Esophagus squamous epithelium (tissue), 5 donors: ENCODE data around the gene ANTKMT. TPM values are rescaled to one million over a fixed set of nuclear protein-coding genes. Genes with fewer than 3 reads are reported as not detected.

ENCODE experiments used
- DNase-seq: peaks from one replicate; lab custom pipeline; 2025; lab: John Stamatoyannopoulos, UW
- H3K27ac ChIP-seq, 4 donors: fragments of 200-600 bp; sonication (generic); one replicate each; pipeline ENCODE4 v1.5.1; 2016 to 2019; ENCODE audit warnings: mild to moderate bottlenecking in 1 of 4
- H3K27me3 ChIP-seq, 4 donors: fragments of 200-600 bp; sonication (generic); 1 replicate in 3 of 4; 2 replicates in 1 of 4; pipeline versions ENCODE4 v1.5.1 to v1.6.0; 2017 to 2021; ENCODE audit warnings: antibody characterized with exemption in 1 of 4
- H3K36me3 ChIP-seq, 3 donors: fragments of 200-600 bp; sonication (generic); one replicate each; pipeline ENCODE4 v1.5.1; 2016 to 2019
- H3K4me1 ChIP-seq, 3 donors: fragments of 200-600 bp; sonication (generic); one replicate each; pipeline ENCODE4 v1.5.1; 2017 to 2019
- H3K4me3 ChIP-seq, 4 donors: fragments of 200-600 bp; sonication (generic); 1 replicate in 3 of 4; 2 replicates in 1 of 4; pipeline ENCODE4 v1.5.1; 2016 to 2019; ENCODE audit warnings: mild to moderate bottlenecking in 2 of 4, moderate library complexity in 1 of 4
- H3K9me3 ChIP-seq, 3 donors: fragments of 200-600 bp; sonication (generic); one replicate each; pipeline ENCODE4 v1.5.1; 2016 to 2019
- POLR2A ChIP-seq, 4 donors: fragments of 450-650 bp; IDR thresholded peaks; one replicate each; pipeline ENCODE4 v1.6.1; 2017; ENCODE audit warnings: antibody characterized with exemption in 4 of 4, mild to moderate bottlenecking in 4 of 4, moderate library complexity in 3 of 4
- WGBS, 2 donors: methylation state at CpG; one replicate each; pipeline ENCODE4 v1.1.5; 2018; 5-methylcytosine and 5-hydroxymethylcytosine counted together
- intact Hi-C: fragments of 100-400 bp; cut with DNase I; formaldehyde crosslinking; loops from one replicate; pipeline ENCODE4 v1.15.0; 2022
- total RNA-seq, 4 donors: library from RNA; depleted of rRNA; stranded (reverse); fragments of >200 nt; gene quantifications; one replicate each; pipeline ENCODE4 v1.1.0, GENCODE V29; 2016
- TF ChIP-seq, protein P1 (sequence below), 6 experiments: fragments of 450-650 bp in 4 of 6; fragments of 200-600 bp in 2 of 6; sonication (generic) in 2 of 6; IDR thresholded peaks; one replicate each; pipeline ENCODE4 v1.5.1; 2016 to 2019; ENCODE audit warnings: antibody characterized with exemption in 6 of 6, mild to moderate bottlenecking in 4 of 6, moderate library complexity in 4 of 6
- donor health status: DM: yes; HTN: yes; CAD: no.

Gene ANTKMT
- total RNA-seq, 4 donors from 2014 or later = 11.6 to 29.1 (median 24.2) TPM

DNA sequence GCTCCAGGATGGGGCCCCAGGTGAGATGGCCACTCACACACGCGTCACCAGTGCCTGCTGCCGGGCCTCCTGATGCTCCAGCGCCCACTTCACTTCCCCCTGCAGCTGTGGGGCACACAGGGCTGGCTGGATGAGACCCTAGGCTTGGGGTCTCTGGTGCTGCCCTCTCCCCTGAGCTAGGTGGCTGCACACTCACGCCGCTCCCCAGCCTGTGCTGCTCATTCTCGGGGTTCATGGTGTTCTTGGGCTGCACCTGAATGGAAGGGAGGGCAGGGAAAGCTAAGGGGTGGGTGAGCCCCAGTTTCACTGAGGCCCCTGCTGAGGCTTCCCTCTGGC lies 4.1 kb downstream of the ANTKMT start:
- WGBS, 2 donors = 64 to 68% methylated on average over 5 to 6 of the region's 7 CpGs
- Histone ChIP-seq H3K27me3 (peaks cover 0 to 49% (median 1%) of the 10 kb centered on the region in 4 donors), H3K4me3 (no peak overlapping the region), H3K27ac (no peak overlapping the region), H3K4me1 (peaks cover 37 to 59% (median 43%) of the 10 kb centered on the region in 3 donors), H3K36me3 (no peaks in the 10 kb centered on the region), H3K9me3 (no peaks in the 10 kb centered on the region)
- TF ChIP-seq, protein P1, sequence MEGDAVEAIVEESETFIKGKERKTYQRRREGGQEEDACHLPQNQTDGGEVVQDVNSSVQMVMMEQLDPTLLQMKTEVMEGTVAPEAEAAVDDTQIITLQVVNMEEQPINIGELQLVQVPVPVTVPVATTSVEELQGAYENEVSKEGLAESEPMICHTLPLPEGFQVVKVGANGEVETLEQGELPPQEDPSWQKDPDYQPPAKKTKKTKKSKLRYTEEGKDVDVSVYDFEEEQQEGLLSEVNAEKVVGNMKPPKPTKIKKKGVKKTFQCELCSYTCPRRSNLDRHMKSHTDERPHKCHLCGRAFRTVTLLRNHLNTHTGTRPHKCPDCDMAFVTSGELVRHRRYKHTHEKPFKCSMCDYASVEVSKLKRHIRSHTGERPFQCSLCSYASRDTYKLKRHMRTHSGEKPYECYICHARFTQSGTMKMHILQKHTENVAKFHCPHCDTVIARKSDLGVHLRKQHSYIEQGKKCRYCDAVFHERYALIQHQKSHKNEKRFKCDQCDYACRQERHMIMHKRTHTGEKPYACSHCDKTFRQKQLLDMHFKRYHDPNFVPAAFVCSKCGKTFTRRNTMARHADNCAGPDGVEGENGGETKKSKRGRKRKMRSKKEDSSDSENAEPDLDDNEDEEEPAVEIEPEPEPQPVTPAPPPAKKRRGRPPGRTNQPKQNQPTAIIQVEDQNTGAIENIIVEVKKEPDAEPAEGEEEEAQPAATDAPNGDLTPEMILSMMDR (IDR thresholded peaks at IDR 0.05) = no peak
- DNase-seq = no peak
- intact Hi-C loops = no loop called here

DNA sequence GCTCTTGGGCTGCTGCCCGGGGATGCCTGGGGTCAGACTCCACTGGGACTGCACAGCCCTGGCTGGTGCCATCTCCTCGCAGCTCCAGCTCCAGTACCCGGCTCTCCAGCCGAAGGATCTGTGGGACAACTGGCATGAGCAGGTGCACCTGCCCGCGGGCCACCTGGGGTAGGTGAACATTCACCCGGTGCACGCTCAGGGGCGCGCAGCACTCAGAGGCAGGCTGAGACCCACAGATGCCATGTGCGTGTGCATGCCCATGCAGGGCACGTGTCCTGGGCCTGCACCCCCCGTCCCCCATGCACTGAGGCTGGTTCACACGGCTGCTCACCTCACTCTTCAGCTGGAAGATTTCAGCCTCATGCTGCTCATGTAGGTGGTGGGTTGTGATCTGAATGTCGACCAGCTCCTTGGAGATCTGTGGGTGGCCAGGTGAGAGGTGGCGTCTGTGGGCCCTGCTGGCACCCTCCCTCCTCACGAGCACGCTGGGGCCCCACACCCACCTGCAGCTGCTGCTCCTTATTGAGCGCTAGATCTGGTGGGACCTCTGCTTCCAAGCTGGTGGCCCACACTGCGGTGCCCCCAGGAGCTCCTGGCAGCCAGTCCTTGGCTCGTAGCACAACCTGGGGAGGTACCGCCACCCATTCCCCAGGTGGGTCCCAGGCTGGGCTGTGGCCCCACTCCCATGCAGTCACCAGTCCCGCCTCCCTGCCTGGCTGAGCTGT lies 4.7 kb downstream of the ANTKMT start:
- peaks cover 0 to 5% (median 4%) of the 10 kb centered on the region in 3 donors for H3K36me3 ChIP-seq

DNA sequence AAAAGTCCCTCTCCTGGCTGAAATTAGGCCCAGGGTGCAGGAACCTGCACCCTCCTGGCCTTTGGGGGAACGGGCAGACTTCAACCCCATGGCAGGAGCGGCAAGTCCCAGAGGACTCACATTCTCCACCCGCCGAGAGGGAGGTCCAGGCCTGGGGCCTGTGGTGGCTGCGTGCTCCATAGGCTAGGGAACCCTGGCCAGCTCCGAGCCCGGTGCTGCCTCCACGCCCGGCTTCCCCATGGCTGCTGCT lies 5.2 kb downstream of the ANTKMT start:
- H3K4me3 ChIP-seq = peak overlapping the region in 2 of 4 donors; percentile 54 to 67
- H3K9me3 ChIP-seq = no peaks in the 10 kb centered on the region
- intact Hi-C loops = no loop called here
- H3K27ac ChIP-seq = no peak overlapping the region
- peaks cover 31 to 50% (median 36%) of the 10 kb centered on the region in 3 donors for H3K4me1 ChIP-seq
- no CpG with 5 or more reads among the region's 9 CpGs for WGBS, 2 donors
- H3K36me3 ChIP-seq = peaks cover 0 to 10% (median 7%) of the 10 kb centered on the region in 3 donors
- TF ChIP-seq, protein P1 (IDR thresholded peaks at IDR 0.05) = no peak
- TF ChIP-seq POLR2A (IDR thresholded peaks at IDR 0.05) = no peak
- no peak for DNase-seq
- H3K27me3 ChIP-seq = peaks cover 0 to 49% (median 1%) of the 10 kb centered on the region in 4 donors

More for the DNA sequence above, 4.7 kb downstream of the ANTKMT start:
- Histone ChIP-seq H3K4me3 (no peak overlapping the region), H3K9me3 (no peaks in the 10 kb centered on the region), H3K4me1 (peaks cover 31 to 53% (median 37%) of the 10 kb centered on the region in 3 donors), H3K27ac (no peak overlapping the region), H3K27me3 (peaks cover 0 to 49% (median 1%) of the 10 kb centered on the region in 4 donors)
- DNase-seq = no peak
- no peak for TF ChIP-seq POLR2A (IDR thresholded peaks at IDR 0.05)
- TF ChIP-seq, protein P1 (IDR thresholded peaks at IDR 0.05) = no peak
- intact Hi-C loops = no loop called here
- 50% methylated on average over 5 of the region's 23 CpGs; no CpG with 5 or more reads in 1 of the 2 donors for WGBS, 2 donors

DNA sequence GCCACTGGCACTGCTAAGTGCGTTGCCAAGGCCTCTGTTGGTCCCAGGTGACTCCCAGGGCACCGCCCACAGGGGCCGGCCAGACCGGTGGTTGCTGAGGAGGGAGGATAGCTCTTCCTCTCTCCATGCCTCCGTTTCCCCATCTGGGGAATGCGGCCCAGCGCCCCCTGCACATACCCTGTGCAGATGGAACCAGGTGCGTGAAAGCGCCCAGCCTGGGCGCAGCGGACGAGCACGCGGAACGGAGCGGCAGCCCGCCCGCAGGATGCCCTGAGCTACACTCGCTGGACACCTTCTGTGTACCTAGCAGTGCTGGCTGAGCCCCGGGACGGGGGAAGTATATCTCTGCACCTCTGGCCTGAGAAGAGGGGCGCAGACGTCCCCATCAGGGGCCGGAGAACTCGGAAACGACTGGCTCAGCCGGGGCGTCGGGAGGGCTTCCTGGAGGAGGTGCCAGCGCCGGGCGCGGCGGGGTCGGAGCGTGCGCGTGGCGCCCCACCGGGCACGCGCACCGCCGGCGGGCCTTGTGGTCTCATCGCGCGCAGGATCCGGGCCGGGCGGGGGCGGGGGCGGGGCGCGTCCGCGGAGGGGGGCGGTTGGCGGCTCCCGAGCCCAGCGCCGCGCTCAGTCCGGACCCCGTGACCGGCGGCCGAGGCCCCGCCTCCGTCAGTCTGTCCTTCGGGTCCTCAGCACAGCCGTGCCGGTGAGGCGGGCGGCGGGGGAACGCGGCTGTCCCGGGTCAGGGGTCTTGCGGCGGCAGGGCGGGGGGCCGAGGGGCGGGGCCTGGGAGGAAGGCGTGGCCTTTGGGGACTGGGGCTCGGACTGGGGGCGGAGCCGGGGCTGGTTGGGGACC lies 5.7 kb downstream of the ANTKMT start, which contains the start of the genes CCDC78 and HAGHL:
TSS of gene CCDC78 (minus strand) at position 6 of the 853 bp plus-strand sequence. CDS start 76 bp downstream, outside the sequence.
TSS of gene HAGHL (plus strand) at position 669 of the 853 bp plus-strand sequence. CDS start 404 bp downstream, outside the sequence.
- no peak for DNase-seq

More for the DNA sequence above, 5.7 kb downstream of the ANTKMT start, which contains the start of the genes CCDC78 and HAGHL:
- WGBS, 2 donors = 0% methylated on average over 4 to 9 of the region's 88 CpGs
- intact Hi-C loops = no loop called here
- Histone ChIP-seq H3K4me3 (peak within 1 kb of the TSS; percentile 25 to 67 (median 48)), H3K9me3 (no peaks in the 10 kb centered on the region), H3K27ac (peak within 1 kb of the TSS in 3 of 4 donors; percentile 0 to 53 (median 48)), H3K27me3 (peaks cover 0 to 49% (median 1%) of the 10 kb centered on the region in 4 donors), H3K36me3 (peaks cover 0 to 15% (median 7%) of the 10 kb centered on the region in 3 donors), H3K4me1 (peaks cover 28 to 44% (median 33%) of the 10 kb centered on the region in 3 donors)
- TF ChIP-seq POLR2A (IDR thresholded peaks at IDR 0.05) = no peak
- TF ChIP-seq, protein P1 (IDR thresholded peaks at IDR 0.05) = no peak
